ENCODE data around the gene WDR59. TPM values are rescaled to one million over a fixed set of nuclear protein-coding genes. Genes with fewer than 3 reads are reported as not detected.

Gene WDR59
- total RNA-seq, 2 donors from 2014 or later, result 105 to 110 TPM

DNA sequence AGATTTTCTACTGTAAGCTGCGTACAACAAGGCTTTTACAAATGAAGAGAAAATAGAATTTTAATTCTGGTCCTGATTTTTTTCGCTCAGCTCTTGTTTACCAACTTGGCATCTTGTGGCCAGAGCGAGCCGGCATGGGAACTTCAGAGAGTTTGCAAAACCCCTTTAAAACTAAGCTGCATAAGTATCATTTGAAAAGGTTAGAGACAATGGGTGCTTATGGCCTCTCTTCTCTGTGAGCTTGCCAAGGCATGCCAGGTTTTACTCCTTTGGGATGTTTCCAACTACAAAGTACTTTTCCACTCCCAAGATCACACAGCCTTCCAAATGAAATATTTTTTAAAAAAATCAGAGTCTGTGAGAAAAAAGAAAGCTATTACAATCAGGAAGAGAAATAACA, 147.9 kb downstream of the WDR59 start:
- H3K4me1 Mint-ChIP-seq, result no peaks in the 10 kb centered on the region
- WGBS, 2 experiments (ENCODE audit: insufficient coverage in 1 of 2, insufficient read length in 1 of 2), result 75 to 80% methylated on average over 2 to 4 of the region's 4 CpGs
- TF ChIP-seq, protein P1, sequence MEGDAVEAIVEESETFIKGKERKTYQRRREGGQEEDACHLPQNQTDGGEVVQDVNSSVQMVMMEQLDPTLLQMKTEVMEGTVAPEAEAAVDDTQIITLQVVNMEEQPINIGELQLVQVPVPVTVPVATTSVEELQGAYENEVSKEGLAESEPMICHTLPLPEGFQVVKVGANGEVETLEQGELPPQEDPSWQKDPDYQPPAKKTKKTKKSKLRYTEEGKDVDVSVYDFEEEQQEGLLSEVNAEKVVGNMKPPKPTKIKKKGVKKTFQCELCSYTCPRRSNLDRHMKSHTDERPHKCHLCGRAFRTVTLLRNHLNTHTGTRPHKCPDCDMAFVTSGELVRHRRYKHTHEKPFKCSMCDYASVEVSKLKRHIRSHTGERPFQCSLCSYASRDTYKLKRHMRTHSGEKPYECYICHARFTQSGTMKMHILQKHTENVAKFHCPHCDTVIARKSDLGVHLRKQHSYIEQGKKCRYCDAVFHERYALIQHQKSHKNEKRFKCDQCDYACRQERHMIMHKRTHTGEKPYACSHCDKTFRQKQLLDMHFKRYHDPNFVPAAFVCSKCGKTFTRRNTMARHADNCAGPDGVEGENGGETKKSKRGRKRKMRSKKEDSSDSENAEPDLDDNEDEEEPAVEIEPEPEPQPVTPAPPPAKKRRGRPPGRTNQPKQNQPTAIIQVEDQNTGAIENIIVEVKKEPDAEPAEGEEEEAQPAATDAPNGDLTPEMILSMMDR (conservative IDR thresholded peaks at IDR 0.05), result no peak

GRCh38 chr16:74836111-74836671, 148.7 kb downstream of the WDR59 start:
- Histone ChIP-seq H3K36me3 (ENCODE audit: control insufficient read depth, insufficient read depth, low read length) (no peaks in the 10 kb centered on the region), H3K4me1 (ENCODE audit: control insufficient read depth, insufficient read depth, low read length) (no peaks in the 10 kb centered on the region), H3K27me3 (ENCODE audit: control insufficient read depth, insufficient read depth, low read length, poor library complexity, severe bottlenecking) (no peaks in the 10 kb centered on the region), H3K9ac (ENCODE audit: extremely low read depth, low read length, poor library complexity, severe bottlenecking) (no peak overlapping the region), H3K9me3 (ENCODE audit: control insufficient read depth, low read length) (no peaks in the 10 kb centered on the region), H3K27ac (ENCODE audit: low read depth, low read length) (no peak overlapping the region), H3K4me3 (ENCODE audit: low read length) (no peak overlapping the region)
- Mint-ChIP-seq H3K36me3 (ENCODE audit: low read depth) (no peaks in the 10 kb centered on the region), H3K4me3 (no peak overlapping the region), H3K9me3 (no peaks in the 10 kb centered on the region), H3K27me3 (ENCODE audit: insufficient read depth) (no peaks in the 10 kb centered on the region), H3K4me1 (no peaks in the 10 kb centered on the region), H3K27ac (no peak overlapping the region)
- DNase-seq, result no peak
- WGBS, 2 experiments (ENCODE audit: insufficient coverage in 1 of 2, insufficient read length in 1 of 2), result 72 to 94% methylated on average over 2 to 8 of the region's 8 CpGs
- TF ChIP-seq, protein P1 (conservative IDR thresholded peaks at IDR 0.05), result no peak

More for the DNA sequence above, 147.9 kb downstream of the WDR59 start:
- H3K4me3 ChIP-seq (ENCODE audit: low read length), result no peak overlapping the region
- DNase-seq, result no peak
- no peak overlapping the region for H3K27ac ChIP-seq (ENCODE audit: low read depth, low read length)
- Mint-ChIP-seq H3K9me3 (no peaks in the 10 kb centered on the region), H3K27me3 (ENCODE audit: insufficient read depth) (no peaks in the 10 kb centered on the region), H3K27ac (no peak overlapping the region), H3K36me3 (ENCODE audit: low read depth) (no peaks in the 10 kb centered on the region), H3K4me3 (no peak overlapping the region)
- no peaks in the 10 kb centered on the region for H3K36me3 ChIP-seq (ENCODE audit: control insufficient read depth, insufficient read depth, low read length)
- no peak overlapping the region for H3K9ac ChIP-seq (ENCODE audit: extremely low read depth, low read length, poor library complexity, severe bottlenecking)
- H3K27me3 ChIP-seq (ENCODE audit: control insufficient read depth, insufficient read depth, low read length, poor library complexity, severe bottlenecking), result no peaks in the 10 kb centered on the region
- no peaks in the 10 kb centered on the region for H3K4me1 ChIP-seq (ENCODE audit: control insufficient read depth, insufficient read depth, low read length)
- H3K9me3 ChIP-seq (ENCODE audit: control insufficient read depth, low read length), result no peaks in the 10 kb centered on the region

GRCh38 chr16:74832228-74832627, 152.7 kb downstream of the WDR59 start:
- Mint-ChIP-seq H3K4me3 (no peak overlapping the region), H3K27me3 (ENCODE audit: insufficient read depth) (no peaks in the 10 kb centered on the region), H3K4me1 (no peaks in the 10 kb centered on the region), H3K36me3 (ENCODE audit: low read depth) (no peaks in the 10 kb centered on the region), H3K9me3 (peaks cover 8% of the 10 kb centered on the region), H3K27ac (no peak overlapping the region)
- Histone ChIP-seq H3K9me3 (ENCODE audit: control insufficient read depth, low read length) (peaks cover 24% of the 10 kb centered on the region), H3K27ac (ENCODE audit: low read depth, low read length) (no peak overlapping the region), H3K36me3 (ENCODE audit: control insufficient read depth, insufficient read depth, low read length) (no peaks in the 10 kb centered on the region), H3K27me3 (ENCODE audit: control insufficient read depth, insufficient read depth, low read length, poor library complexity, severe bottlenecking) (no peaks in the 10 kb centered on the region), H3K9ac (ENCODE audit: extremely low read depth, low read length, poor library complexity, severe bottlenecking) (no peak overlapping the region), H3K4me3 (ENCODE audit: low read length) (no peak overlapping the region), H3K4me1 (ENCODE audit: control insufficient read depth, insufficient read depth, low read length) (no peaks in the 10 kb centered on the region)
- WGBS, 2 experiments (ENCODE audit: insufficient coverage in 1 of 2, insufficient read length in 1 of 2), result 96 to 100% methylated on average over 2 to 5 of the region's 5 CpGs
- no peak for DNase-seq
- TF ChIP-seq, protein P1 (conservative IDR thresholded peaks at IDR 0.05), result no peak
